GM08714 (cell line): ENCODE results near the gene CC2D1B.
"Not testable (repeated sequence)": the region's sequence is repeated elsewhere in the genome, so short reads cannot be mapped to it uniquely, and the experiment has no call there.

Experiments
- H3K4me3 ChIP-seq: fragments of 200-500 bp; sonication (Bioruptor generic); 2 replicates; pipeline ENCODE4 v1.5.1; 2014; ENCODE audit warnings: mild to moderate bottlenecking, low read length, inconsistent platforms
- ZNF274 ChIP-seq: IDR thresholded peaks from 2 replicates; pipeline ENCODE4 v1.6.1; 2012; ENCODE audit warnings: mild to moderate bottlenecking, low read depth, low read length

The CC2D1B gene, protein sequence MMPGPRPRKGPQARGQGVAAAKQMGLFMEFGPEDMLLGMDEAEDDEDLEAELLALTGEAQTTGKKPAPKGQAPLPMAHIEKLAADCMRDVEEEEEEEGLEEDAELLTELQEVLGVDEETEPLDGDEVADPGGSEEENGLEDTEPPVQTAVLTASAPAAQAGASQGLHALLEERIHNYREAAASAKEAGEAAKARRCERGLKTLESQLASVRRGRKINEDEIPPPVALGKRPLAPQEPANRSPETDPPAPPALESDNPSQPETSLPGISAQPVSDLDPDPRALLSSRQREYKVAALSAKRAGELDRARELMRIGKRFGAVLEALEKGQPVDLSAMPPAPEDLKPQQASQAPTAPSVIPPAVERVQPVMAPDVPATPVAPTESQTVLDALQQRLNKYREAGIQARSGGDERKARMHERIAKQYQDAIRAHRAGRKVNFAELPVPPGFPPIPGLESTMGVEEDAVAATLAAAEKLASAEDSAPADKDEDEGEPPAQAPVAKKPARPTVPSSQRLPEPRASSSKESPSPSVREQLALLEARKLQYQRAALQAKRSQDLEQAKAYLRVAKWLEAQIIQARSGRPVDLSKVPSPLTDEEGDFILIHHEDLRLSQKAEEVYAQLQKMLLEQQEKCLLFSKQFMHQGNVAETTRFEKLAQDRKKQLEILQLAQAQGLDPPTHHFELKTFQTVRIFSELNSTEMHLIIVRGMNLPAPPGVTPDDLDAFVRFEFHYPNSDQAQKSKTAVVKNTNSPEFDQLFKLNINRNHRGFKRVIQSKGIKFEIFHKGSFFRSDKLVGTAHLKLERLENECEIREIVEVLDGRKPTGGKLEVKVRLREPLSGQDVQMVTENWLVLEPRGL

DNA sequence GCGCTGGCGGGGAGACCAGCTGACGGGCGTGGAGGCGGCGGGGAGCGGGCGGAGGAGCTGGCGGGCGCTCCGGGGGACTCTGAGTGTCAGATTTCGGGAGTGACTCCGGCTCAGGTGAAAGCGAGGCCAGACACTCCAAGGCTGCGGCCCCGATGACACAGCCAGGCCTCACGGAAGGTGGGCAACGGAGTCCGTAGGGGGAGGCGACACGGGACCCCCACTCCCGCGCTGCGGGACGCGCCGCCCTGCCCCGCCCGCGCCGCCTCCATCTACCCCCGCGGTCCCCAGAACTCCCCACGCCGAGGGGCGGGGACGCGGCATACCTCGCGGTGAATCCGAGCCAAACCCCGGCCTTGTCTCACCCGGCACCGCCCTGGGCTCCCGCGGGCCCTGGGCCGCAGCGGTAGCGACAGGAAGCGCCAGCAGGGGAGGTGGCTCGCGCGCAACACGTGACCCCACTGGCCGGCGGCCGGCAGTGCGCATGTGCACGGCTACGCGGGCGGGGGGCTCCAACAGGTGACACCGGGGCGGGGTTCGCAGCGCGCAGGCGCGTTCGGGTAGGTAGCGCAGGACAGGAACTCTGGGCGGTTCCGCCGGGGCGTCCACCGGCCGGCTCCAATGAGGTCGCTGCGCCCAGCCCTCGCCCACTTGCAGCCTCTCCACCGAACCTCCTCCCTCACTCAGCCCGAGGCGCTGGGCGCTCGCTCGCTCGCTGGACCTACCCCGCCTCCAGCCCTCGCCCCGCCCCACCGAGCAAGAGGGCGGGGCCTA is at the start of gene CC2D1B:
Gene CC2D1B, minus strand, starts transcription at position 460 of the 771 bp plus-strand sequence. CDS start 1,585 bp downstream, outside the sequence.
- TF ChIP-seq ZNF274 = no peak
- peak within 1 kb of the TSS; percentile 84 for H3K4me3 ChIP-seq

- TF ChIP-seq ZNF274 = no peak
- no peak overlapping the region for H3K4me3 ChIP-seq
Observed at GRCh38 chr1:52414942-52415341, 48.9 kb upstream of the CC2D1B start.

- no peak for TF ChIP-seq ZNF274
- H3K4me3 ChIP-seq = no peak overlapping the region
Observed at GRCh38 chr1:52413410-52413989, 47.5 kb upstream of the CC2D1B start.

DNA sequence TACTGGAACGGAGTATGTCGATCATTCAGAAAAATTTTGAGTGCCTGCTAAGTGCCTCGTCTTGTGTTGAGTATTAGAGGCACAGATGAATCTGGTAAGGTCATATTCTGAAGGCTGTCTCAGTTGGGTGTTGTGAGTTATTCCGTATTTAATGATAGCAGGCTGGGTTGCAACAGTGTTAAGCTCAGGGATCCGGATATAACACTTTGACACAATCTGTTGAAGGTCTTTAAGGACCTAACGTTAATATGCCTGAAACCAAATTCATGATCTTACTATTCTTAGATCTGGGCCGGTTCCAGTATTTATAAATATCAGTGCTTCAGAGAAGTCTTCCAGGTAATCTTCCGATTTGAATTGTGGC is 39.0 kb upstream of the CC2D1B start:
- no peak for TF ChIP-seq ZNF274
- peak overlapping the region; percentile 94 for H3K4me3 ChIP-seq

DNA sequence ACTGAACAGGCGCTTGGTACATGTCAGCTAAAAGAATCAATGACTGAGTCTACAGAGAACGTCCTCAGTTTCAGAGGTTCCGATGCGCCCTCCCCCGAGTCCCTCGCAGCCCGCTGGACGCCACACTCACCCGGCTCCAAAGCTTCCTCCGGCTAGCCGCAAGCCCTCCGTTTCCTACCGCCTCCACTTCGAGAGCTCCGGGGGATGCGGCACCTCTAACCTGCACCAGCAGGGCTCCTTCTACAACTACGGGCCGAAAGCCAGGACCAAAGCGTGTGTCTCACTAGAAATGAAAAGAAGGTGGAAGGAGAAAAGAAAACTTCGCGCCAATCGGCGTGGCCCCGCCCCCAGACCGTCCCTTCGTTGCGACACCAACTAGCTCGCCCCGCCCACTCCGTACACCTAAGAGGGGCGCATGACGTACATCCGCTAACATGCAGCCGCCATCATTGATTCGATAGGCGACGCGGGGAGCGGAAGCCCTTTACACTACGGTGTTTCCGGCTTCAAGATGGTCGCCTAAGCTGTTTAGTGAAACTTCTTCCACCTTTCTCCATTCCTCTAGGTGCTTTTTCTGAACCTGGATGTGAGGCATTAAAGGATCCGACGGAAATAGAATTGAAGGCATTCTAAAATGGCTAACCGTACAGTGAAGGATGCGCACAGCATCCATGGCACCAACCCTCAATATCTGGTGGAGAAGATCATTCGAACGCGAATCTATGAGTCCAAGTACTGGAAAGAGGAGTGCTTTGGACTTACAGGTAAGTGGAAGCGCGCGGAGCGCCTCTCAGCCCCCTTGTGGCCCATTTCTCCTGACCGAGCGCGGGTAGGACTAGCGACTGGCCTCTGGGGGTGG is 38.3 kb upstream of the CC2D1B start, which contains the start of the genes ORC1 and PRPF38A:
Gene ORC1, minus strand, starts transcription at position 308 of the 859 bp plus-strand sequence. CDS start 2,200 bp downstream, outside the sequence.
Gene PRPF38A, plus strand, starts transcription at position 487 of the 859 bp plus-strand sequence. Its CDS starts 148 bp downstream, at position 635.
- peak within 1 kb of the TSS; percentile 94 for H3K4me3 ChIP-seq
- no peak for TF ChIP-seq ZNF274

- no peak for TF ChIP-seq ZNF274
- H3K4me3 ChIP-seq = peak overlapping the region; percentile 94
Observed at GRCh38 chr1:52403566-52404115, 37.6 kb upstream of the CC2D1B start.

- H3K4me3 ChIP-seq = peak overlapping the region; percentile 94
- no peak for TF ChIP-seq ZNF274
Observed at GRCh38 chr1:52402860-52403240, 36.8 kb upstream of the CC2D1B start.

GRCh38 chr1:52400131-52400530 is 34.1 kb upstream of the CC2D1B start:
- no peak for TF ChIP-seq ZNF274
- no peak overlapping the region for H3K4me3 ChIP-seq

GRCh38 chr1:52399629-52400028 is 33.6 kb upstream of the CC2D1B start:
- TF ChIP-seq ZNF274 = no peak
- H3K4me3 ChIP-seq = no peak overlapping the region

DNA sequence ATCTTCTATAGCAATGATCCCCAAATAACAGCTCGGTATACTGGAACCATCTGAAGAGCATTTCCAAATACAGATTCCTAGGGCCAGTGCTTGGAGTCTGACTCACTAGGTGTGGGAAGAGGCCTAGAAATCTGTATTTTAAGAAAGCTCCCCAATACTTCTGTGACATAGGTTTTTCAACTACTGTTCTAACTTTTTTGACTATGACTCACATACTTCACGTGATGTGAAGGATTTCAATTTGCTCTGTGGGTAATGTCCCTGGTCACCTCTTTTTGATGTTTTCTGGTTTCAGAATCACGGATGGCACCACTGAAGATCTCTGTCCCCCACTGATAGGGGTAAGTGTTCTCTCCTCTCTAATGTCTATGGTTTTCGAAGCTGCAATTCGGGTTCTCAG is 27.2 kb upstream of the CC2D1B start:
- no peak overlapping the region for H3K4me3 ChIP-seq
- no peak for TF ChIP-seq ZNF274

DNA sequence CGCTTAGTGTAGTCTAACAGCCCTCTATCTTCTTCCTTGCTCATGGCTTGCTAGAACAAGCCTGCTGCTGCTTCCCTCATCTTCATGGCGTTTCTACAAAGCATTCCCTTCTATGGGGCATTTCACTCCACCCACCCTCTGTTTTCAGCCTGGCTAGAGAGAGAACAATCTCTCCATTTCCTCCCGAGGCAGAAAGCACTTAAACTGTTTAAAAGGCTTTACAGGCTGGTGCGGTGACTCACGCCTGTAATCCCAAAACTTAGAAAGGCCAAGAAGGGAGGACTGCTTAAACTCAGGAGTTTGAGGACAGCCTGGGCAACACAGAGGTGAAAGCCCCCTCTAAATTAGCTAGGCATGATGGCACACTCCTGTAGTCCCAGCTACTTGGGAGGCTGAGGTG is 20.5 kb upstream of the CC2D1B start:
- TF ChIP-seq ZNF274 = no peak
- no peak overlapping the region for H3K4me3 ChIP-seq

- no peak for TF ChIP-seq ZNF274
- no peak overlapping the region for H3K4me3 ChIP-seq
Observed at GRCh38 chr1:52385376-52385775, 19.4 kb upstream of the CC2D1B start.

- not testable (repeated sequence) for H3K4me3 ChIP-seq
Observed at GRCh38 chr1:52369851-52370250, 3.8 kb upstream of the CC2D1B start.
